Measurements from ENCODE around the gene EPAS1. TPM values are rescaled to one million over a fixed set of nuclear protein-coding genes. Genes with fewer than 3 reads are reported as not detected.

The EPAS1 gene
- total RNA-seq, 2 experiments from 2014 or later: 12.6 to 16.0 TPM

GRCh38 chr2:46381263-46381849 lies 84.1 kb downstream of the EPAS1 start:
- H3K4me1 Mint-ChIP-seq: no peaks in the 10 kb centered on the region
- no peaks in the 10 kb centered on the region for H3K27me3 Mint-ChIP-seq
- no peak overlapping the region for H3K27ac Mint-ChIP-seq
- ChIA-PET POLR2A (no interaction called here), CTCF (interaction anchor here (1.0 kb wide), 1 partner anchor 15 kb away, joined by 4 read pairs; no protein-coding TSS in a partner anchor)
- H3K36me3 Mint-ChIP-seq (ENCODE audit: low read depth): no peaks in the 10 kb centered on the region
- DNase-seq: no peak
- no peaks in the 10 kb centered on the region for H3K9me3 Mint-ChIP-seq (ENCODE audit: low read depth)
- H3K4me3 Mint-ChIP-seq: no peak overlapping the region
- ATAC-seq: no peak
- intact Hi-C loops (cut with DNase I, micrococcal nuclease): no loop called here

- Mint-ChIP-seq H3K4me3 (no peak overlapping the region), H3K27ac (no peak overlapping the region), H3K9me3 (ENCODE audit: low read depth) (no peaks in the 10 kb centered on the region), H3K27me3 (no peaks in the 10 kb centered on the region), H3K36me3 (ENCODE audit: low read depth) (no peaks in the 10 kb centered on the region), H3K4me1 (no peaks in the 10 kb centered on the region)
- ChIA-PET CTCF (no interaction called here), POLR2A (no interaction called here)
- no peak for DNase-seq
- intact Hi-C loops (cut with DNase I, micrococcal nuclease): no loop called here
- ATAC-seq: no peak
These were observed 84.7 kb downstream of the EPAS1 start for GRCh38 chr2:46381871-46382270.

- ChIA-PET POLR2A (interaction anchor here (0.5 kb wide), 1 partner anchor 353 kb away, joined by 3 read pairs; no protein-coding TSS in a partner anchor), CTCF (no interaction called here)
- Mint-ChIP-seq H3K27me3 (no peaks in the 10 kb centered on the region), H3K4me1 (no peaks in the 10 kb centered on the region), H3K4me3 (no peak overlapping the region), H3K36me3 (ENCODE audit: low read depth) (no peaks in the 10 kb centered on the region), H3K9me3 (ENCODE audit: low read depth) (no peaks in the 10 kb centered on the region), H3K27ac (peak overlapping the region; percentile 44)
- intact Hi-C loops (cut with DNase I, micrococcal nuclease): no loop called here
- ATAC-seq (no peak), DNase-seq (no peak)
These were observed 85.3 kb downstream of the EPAS1 start for GRCh38 chr2:46382331-46383112.

GRCh38 chr2:46383113-46383395 lies 85.8 kb downstream of the EPAS1 start:
- ATAC-seq: no peak
- intact Hi-C loops (cut with DNase I, micrococcal nuclease): no loop called here
- POLR2A ChIA-PET: interaction anchor here (0.5 kb wide), 1 partner anchor 354 kb away, joined by 3 read pairs; no protein-coding TSS in a partner anchor

GRCh38 chr2:46383784-46384456 lies 86.7 kb downstream of the EPAS1 start:
- no peak overlapping the region for H3K4me3 Mint-ChIP-seq
- no peaks in the 10 kb centered on the region for H3K9me3 Mint-ChIP-seq (ENCODE audit: low read depth)
- H3K36me3 Mint-ChIP-seq (ENCODE audit: low read depth): no peaks in the 10 kb centered on the region
- H3K4me1 Mint-ChIP-seq: no peaks in the 10 kb centered on the region
- POLR2A ChIA-PET: no interaction called here
- no peaks in the 10 kb centered on the region for H3K27me3 Mint-ChIP-seq
- CTCF ChIA-PET: no interaction called here
- H3K27ac Mint-ChIP-seq: no peak overlapping the region
- no peak for ATAC-seq
- no peak for DNase-seq
- intact Hi-C loops (cut with DNase I, micrococcal nuclease): no loop called here

More at GRCh38 chr2:46383113-46383395, 85.8 kb downstream of the EPAS1 start:
- H3K4me1 Mint-ChIP-seq: no peaks in the 10 kb centered on the region
- H3K27me3 Mint-ChIP-seq: no peaks in the 10 kb centered on the region
- H3K27ac Mint-ChIP-seq: no peak overlapping the region
- no peak for DNase-seq
- no peaks in the 10 kb centered on the region for H3K36me3 Mint-ChIP-seq (ENCODE audit: low read depth)
- no peak overlapping the region for H3K4me3 Mint-ChIP-seq
- no peaks in the 10 kb centered on the region for H3K9me3 Mint-ChIP-seq (ENCODE audit: low read depth)
- CTCF ChIA-PET: no interaction called here

GRCh38 chr2:46384457-46384815 lies 87.2 kb downstream of the EPAS1 start:
- no peaks in the 10 kb centered on the region for H3K4me1 Mint-ChIP-seq
- DNase-seq: no peak
- intact Hi-C loops (cut with DNase I, micrococcal nuclease): no loop called here
- H3K9me3 Mint-ChIP-seq (ENCODE audit: low read depth): no peaks in the 10 kb centered on the region
- no peaks in the 10 kb centered on the region for H3K27me3 Mint-ChIP-seq
- no peaks in the 10 kb centered on the region for H3K36me3 Mint-ChIP-seq (ENCODE audit: low read depth)
- ATAC-seq: no peak
- no peak overlapping the region for H3K4me3 Mint-ChIP-seq
- H3K27ac Mint-ChIP-seq: no peak overlapping the region
- CTCF ChIA-PET: interaction anchor here (0.6 kb wide), 1 partner anchor 1150 kb away, joined by 3 read pairs; no protein-coding TSS in a partner anchor
- POLR2A ChIA-PET: no interaction called here

- Mint-ChIP-seq H3K4me3 (no peak overlapping the region), H3K27me3 (peaks cover 2% of the 10 kb centered on the region), H3K9me3 (ENCODE audit: low read depth) (no peaks in the 10 kb centered on the region), H3K27ac (no peak overlapping the region), H3K36me3 (ENCODE audit: low read depth) (no peaks in the 10 kb centered on the region), H3K4me1 (no peaks in the 10 kb centered on the region)
- POLR2A ChIA-PET: no interaction called here
- intact Hi-C loops (cut with DNase I, micrococcal nuclease): no loop called here
- no peak for ATAC-seq
- CTCF ChIA-PET: interaction anchor here (0.7 to 1.4 kb wide), 3 partner anchors 8 to 95 kb away, joined by 3 read pairs; no protein-coding TSS in a partner anchor
- DNase-seq: no peak
These were observed 88.8 kb downstream of the EPAS1 start for GRCh38 chr2:46385786-46386577.

- POLR2A ChIA-PET: no interaction called here
These were observed 89.6 kb downstream of the EPAS1 start for GRCh38 chr2:46386763-46387162.

GRCh38 chr2:46387292-46387691 lies 90.1 kb downstream of the EPAS1 start:
- ATAC-seq: no peak
- no peaks in the 10 kb centered on the region for H3K9me3 Mint-ChIP-seq (ENCODE audit: low read depth)
- CTCF ChIA-PET: interaction anchor here (1.4 kb wide), 1 partner anchor 75 kb away, joined by 3 read pairs; no protein-coding TSS in a partner anchor
- POLR2A ChIA-PET: no interaction called here
- intact Hi-C loops (cut with DNase I, micrococcal nuclease): no loop called here
- no peak for DNase-seq
- no peaks in the 10 kb centered on the region for H3K4me1 Mint-ChIP-seq
- no peak overlapping the region for H3K27ac Mint-ChIP-seq
- peaks cover 2% of the 10 kb centered on the region for H3K27me3 Mint-ChIP-seq
- no peaks in the 10 kb centered on the region for H3K36me3 Mint-ChIP-seq (ENCODE audit: low read depth)
- H3K4me3 Mint-ChIP-seq: no peak overlapping the region

More at GRCh38 chr2:46386763-46387162, 89.6 kb downstream of the EPAS1 start:
- DNase-seq (no peak), ATAC-seq (no peak)
- intact Hi-C loops (cut with DNase I, micrococcal nuclease): no loop called here
- H3K9me3 Mint-ChIP-seq (ENCODE audit: low read depth): no peaks in the 10 kb centered on the region
- peaks cover 2% of the 10 kb centered on the region for H3K27me3 Mint-ChIP-seq
- CTCF ChIA-PET: interaction anchor here (0.7 to 1.4 kb wide), 2 partner anchors 76 to 94 kb away, joined by 3 read pairs; no protein-coding TSS in a partner anchor
- no peaks in the 10 kb centered on the region for H3K36me3 Mint-ChIP-seq (ENCODE audit: low read depth)
- no peaks in the 10 kb centered on the region for H3K4me1 Mint-ChIP-seq
- H3K27ac Mint-ChIP-seq: no peak overlapping the region
- no peak overlapping the region for H3K4me3 Mint-ChIP-seq

GRCh38 chr2:46387886-46388515 lies 90.8 kb downstream of the EPAS1 start:
- Mint-ChIP-seq H3K9me3 (ENCODE audit: low read depth) (no peaks in the 10 kb centered on the region), H3K4me1 (no peaks in the 10 kb centered on the region), H3K27me3 (peaks cover 4% of the 10 kb centered on the region), H3K4me3 (no peak overlapping the region), H3K36me3 (ENCODE audit: low read depth) (no peaks in the 10 kb centered on the region), H3K27ac (no peak overlapping the region)
- DNase-seq (no peak), ATAC-seq (no peak)
- ChIA-PET POLR2A (no interaction called here), CTCF (no interaction called here)
- intact Hi-C loops (cut with DNase I, micrococcal nuclease): no loop called here

- POLR2A ChIA-PET: no interaction called here
- Mint-ChIP-seq H3K27ac (no peak overlapping the region), H3K9me3 (ENCODE audit: low read depth) (no peaks in the 10 kb centered on the region), H3K27me3 (peaks cover 6% of the 10 kb centered on the region), H3K36me3 (ENCODE audit: low read depth) (no peaks in the 10 kb centered on the region), H3K4me1 (no peaks in the 10 kb centered on the region), H3K4me3 (no peak overlapping the region)
- CTCF ChIA-PET: no interaction called here
- DNase-seq: no peak
- no peak for ATAC-seq
- intact Hi-C loops (cut with DNase I, micrococcal nuclease): no loop called here
These were observed 91.7 kb downstream of the EPAS1 start for GRCh38 chr2:46388881-46389280.

All from activated CD4-positive, alpha-beta T cell treated with anti-CD3 and anti-CD28 coated beads for 36 hours (primary cell).